GM10266 (cell line): ENCODE data around the gene ANKRD65.
"Not testable (repeated sequence)": the region's sequence is repeated elsewhere in the genome, so short reads cannot be mapped to it uniquely, and the experiment has no call there.

Source experiments
- DNase-seq: peaks from one replicate; pipeline ENCODE4 v3.0.0; 2012; ENCODE audit errors: extremely low spot score
- TF ChIP-seq, protein P1 (sequence below): IDR thresholded peaks from 2 replicates; pipeline ENCODE4 v1.5.1; 2012; ENCODE audit warnings: mild to moderate bottlenecking, low read depth; ENCODE audit not compliant: control insufficient read depth, insufficient read depth; ENCODE audit errors: missing control alignments

ANKRD65 gene

DNA sequence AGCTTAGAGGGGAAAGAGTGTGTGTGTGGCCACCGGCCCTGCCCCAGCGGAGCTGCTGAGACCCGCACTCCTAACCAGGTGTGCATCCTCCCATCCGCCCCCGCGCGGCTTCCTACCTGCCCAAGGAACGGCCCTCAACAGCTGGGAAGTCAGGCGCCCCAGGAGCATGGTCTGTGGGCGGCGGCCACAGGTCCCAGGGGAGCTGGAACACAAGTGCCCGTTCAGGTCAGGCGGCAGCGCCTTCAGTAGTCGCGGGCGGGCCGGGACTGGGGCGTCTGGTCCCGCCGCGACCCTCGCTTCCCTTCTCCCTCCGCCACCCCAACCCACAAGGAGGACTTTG is 46.5 kb downstream of the ANKRD65 start:
- no peak for DNase-seq
- TF ChIP-seq, protein P1, sequence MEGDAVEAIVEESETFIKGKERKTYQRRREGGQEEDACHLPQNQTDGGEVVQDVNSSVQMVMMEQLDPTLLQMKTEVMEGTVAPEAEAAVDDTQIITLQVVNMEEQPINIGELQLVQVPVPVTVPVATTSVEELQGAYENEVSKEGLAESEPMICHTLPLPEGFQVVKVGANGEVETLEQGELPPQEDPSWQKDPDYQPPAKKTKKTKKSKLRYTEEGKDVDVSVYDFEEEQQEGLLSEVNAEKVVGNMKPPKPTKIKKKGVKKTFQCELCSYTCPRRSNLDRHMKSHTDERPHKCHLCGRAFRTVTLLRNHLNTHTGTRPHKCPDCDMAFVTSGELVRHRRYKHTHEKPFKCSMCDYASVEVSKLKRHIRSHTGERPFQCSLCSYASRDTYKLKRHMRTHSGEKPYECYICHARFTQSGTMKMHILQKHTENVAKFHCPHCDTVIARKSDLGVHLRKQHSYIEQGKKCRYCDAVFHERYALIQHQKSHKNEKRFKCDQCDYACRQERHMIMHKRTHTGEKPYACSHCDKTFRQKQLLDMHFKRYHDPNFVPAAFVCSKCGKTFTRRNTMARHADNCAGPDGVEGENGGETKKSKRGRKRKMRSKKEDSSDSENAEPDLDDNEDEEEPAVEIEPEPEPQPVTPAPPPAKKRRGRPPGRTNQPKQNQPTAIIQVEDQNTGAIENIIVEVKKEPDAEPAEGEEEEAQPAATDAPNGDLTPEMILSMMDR, result no peak

DNA sequence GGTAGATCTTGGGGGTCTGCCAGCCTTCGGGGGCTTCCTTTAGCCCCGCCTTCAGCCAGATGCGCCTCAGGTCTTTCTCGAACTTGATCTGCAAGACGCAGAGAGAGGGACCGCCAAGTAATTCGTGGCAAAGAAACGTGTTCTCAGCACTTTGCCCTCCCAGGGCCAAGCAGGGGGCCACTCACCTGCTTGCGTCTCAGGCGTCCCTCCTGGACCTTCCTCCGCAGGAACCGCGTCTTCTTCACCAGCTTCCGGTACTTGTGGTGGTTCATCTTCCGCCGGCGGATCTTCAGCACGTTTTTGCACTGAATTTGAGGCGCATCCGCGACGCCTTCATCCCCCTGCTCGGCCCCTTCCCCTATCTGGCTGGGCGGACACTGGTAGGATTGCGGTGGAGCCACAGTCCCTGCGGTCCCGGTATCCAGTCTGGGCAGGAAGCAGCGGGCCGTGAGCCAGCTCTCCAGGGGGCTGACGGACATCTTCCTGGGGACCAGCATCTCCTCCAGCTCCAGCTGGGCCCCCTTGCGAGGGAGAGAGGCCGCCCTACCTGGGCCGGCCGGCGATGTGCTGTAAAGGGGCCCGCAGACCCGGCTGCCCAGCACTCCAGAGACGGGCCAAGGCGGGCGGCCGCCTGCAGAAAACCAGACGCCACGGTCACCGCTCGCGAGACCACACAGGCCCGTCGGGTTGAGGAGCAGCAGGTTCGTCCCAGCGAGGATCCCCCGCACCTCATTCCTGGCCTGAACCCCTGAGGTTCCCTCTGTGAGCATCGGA is 47.1 kb downstream of the ANKRD65 start:
- TF ChIP-seq, protein P1, result no peak
- DNase-seq, result no peak

DNA sequence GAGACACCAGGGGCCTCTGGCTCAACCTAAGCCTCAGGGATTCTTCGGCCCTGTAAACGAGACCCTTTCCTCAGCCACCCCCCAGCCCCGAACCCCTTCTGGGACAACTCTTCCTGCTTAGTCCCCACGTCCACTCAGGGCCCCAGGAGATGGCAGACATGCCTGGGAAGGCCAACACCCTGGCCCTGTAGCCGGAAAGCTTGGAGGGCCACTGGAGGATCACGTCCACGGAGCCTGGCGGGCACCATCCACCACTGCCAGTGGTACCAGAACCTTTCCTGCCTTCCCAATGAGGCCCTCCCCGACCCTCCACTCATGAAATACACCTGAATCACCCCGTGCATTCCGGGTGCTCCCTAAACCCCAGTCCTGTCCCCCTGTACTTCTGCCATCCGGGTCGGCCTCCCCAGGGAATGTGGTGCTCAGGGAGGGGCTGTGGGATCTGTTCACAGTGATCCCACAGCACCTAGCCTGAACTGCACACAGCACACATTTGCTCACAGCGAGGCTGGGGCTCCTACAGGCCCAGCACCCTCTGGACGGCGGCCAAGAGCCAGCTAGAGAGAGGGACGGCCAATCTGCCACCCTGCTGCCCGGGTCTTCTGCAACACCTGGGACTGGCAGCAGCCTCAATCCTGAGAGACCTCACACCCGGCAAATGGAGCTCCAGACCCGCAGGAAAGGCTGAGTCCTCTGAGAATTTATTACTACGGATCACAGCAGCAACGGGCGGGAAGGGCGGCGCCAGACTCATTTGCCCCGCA is 47.8 kb downstream of the ANKRD65 start:
- TF ChIP-seq, protein P1, result no peak
- DNase-seq, result no peak

DNA sequence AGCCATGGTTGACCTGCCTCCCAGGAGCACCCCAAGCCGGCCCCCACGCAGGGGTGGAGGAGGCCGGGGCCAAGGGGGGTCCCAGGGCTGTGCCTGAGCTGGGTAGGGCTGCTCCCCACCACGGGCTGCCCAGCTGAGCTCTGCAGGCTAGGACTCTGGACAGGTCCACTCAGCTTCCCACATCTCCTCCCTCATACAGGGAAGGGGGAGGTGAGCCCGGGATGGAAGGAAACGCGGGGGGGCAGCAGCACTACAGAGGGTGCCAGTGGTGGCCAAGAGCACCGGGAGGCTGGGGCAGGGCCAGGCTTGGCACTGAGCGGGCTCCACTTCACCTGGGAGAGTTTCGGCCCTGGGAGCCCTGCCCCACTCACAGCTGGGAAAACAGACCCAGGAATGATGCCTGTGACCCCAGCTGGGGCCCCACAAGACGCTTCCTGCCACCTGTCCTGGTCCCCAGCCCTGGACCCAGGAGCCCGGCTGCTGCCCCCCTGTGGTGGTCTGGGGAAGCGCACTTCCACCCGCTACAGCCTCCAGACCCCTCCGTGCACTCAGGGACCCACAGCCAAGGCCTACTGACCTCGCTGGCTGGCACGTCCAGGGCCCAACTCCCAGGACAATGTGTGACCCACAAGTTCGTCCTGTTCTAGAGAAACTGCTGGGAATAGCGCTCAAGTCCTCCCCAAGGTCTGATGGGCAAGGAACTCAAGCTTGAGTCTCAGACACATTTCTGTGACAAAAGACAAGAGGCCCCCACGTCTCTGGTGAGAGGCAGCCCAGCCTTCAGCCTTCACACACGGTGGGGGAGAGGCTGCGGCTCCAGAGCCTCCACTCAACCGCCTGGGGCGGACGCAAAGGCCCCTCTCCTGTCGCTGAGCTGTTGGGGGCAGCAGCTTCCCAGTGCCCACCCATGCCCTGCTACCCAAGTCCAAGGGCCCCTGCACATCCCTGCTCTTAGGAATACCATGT is 49.0 kb downstream of the ANKRD65 start:
- TF ChIP-seq, protein P1, result peak; percentile 92
- DNase-seq, result peak; percentile 90

DNA sequence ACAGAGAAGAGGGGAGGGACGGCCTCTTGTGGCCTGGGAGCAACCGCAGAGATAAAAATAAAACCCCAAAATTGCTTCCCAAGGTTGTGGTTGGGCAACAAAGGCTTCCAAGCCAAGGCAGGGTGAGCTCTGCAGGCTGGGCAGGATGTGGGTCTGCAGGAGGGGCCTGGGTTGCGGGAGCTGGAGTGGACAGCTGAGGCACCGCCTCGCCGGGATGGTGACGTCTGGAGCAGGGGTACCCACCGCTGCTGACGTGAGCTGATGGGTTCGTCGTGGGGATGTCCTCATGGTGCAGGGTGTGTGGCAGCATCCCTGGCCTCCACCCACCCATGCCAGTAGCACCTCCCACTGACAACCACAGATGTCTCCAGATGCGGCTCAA is 49.7 kb downstream of the ANKRD65 start:
- DNase-seq, result no peak
- TF ChIP-seq, protein P1, result no peak

DNA sequence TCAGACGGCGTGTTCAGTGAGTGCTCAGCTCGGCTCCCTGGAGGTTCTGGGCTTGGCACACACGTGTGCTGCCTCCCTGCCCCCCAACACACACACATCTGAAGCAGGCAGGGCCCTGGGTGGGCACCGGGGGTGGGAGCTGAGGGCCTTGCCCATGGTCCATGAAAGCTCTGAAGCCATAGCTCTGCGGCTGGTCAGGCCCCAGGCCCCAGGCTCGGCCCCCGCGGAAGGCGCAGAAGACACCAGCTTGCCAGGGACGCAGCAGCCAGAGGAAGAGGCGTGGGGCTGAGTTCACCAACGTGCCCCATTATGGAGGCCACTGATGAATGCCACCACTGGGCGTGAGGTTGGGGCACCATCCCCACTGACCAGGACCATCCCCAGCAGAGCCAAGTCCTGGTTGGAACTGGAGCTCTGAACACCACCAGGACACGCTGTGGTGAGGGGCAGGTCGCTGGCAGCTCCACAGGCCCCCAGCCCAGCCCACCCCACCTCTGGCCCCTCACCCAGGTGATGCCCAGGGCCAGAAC is 50.2 kb downstream of the ANKRD65 start:
- TF ChIP-seq, protein P1, result no peak
- no peak for DNase-seq

DNA sequence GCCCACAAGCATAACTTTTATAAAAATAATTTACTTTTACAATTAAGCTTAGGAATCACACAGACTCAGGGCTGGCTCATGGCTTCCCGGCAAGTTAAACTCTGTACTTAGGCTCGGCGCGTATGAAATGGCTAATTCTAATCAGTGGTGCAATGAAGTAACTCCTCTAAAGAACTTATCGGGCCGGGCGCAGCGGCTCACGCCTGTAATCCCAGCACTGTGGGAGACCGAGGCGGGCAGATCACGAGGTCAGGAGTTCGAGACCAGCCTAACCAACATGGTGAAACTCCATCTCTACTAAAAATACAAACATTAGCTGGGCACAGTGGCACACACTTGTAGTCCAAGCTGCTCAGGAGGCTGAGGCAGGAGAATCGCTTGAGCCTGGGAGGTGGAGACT is 51.0 kb downstream of the ANKRD65 start:
- DNase-seq, result not testable (repeated sequence)
